Peyer's patch (tissue), 4 donors: ENCODE data around the gene CHST8.

Experiments used
- CTCF ChIP-seq, 6 experiments: fragments of 450-650 bp in 4 of 6; fragments of 200-600 bp in 2 of 6; sonication (generic) in 1 of 6; IDR thresholded peaks; one replicate each; pipeline ENCODE4 v1.5.1; 2017 to 2019; ENCODE audit warnings: antibody characterized with exemption in 6 of 6, mild to moderate bottlenecking in 3 of 6, moderate library complexity in 1 of 6
- POLR2A ChIP-seq, 2 donors: fragments of 450-650 bp; IDR thresholded peaks; one replicate each; pipeline ENCODE4 v1.5.1; 2017; ENCODE audit warnings: antibody characterized with exemption in 2 of 2, mild to moderate bottlenecking in 2 of 2, moderate library complexity in 2 of 2

- TF ChIP-seq CTCF (IDR thresholded peaks at IDR 0.05): no peak
- no peak for TF ChIP-seq POLR2A (IDR thresholded peaks at IDR 0.05)
Measured at GRCh38 chr19:33609353-33609752, 12.4 kb upstream of the CHST8 start.
